B cell (primary cell): ENCODE data around the gene RGS3. TPM values are rescaled to one million over a fixed set of nuclear protein-coding genes. Genes with fewer than 3 reads are reported as not detected.

Source experiments
- ATAC-seq: fragments of 200-7000 bp; cut with Tn5 transposase; one replicate; pipeline ENCODE4 v1.10.0; 2021; ENCODE audit warnings: low read depth, mild to moderate bottlenecking, moderate number of reproducible peaks, moderate library complexity
- CTCF ChIA-PET: fragments of 350-600 bp; sonication (Branson Sonifier 250); formaldehyde crosslinking; loops from one replicate; lab custom pipeline; 2021; ENCODE audit warnings: antibody characterized with exemption, inconsistent platforms; lab: Charles Lee
- POLR2A ChIA-PET: fragments of 350-600 bp; sonication (Branson Sonifier 250); formaldehyde crosslinking; loops from one replicate; lab custom pipeline; 2021; ENCODE audit warnings: antibody characterized with exemption; lab: Charles Lee
- DNase-seq: peaks from one replicate; pipeline ENCODE4 v3.0.0; 2013
- H2AFZ ChIP-seq: 2 replicates; pipeline ENCODE4 v1.6.1; 2012; ENCODE audit warnings: mild to moderate bottlenecking, low read depth, low read length; ENCODE audit not compliant: insufficient read depth, poor library complexity, severe bottlenecking
- H3K27ac ChIP-seq, 2 donors: 1 replicate in 1 of 2; 2 replicates in 1 of 2; pipeline ENCODE4 v1.5.1; 2012 to 2013; ENCODE audit warnings: low read length in 2 of 2, mild to moderate bottlenecking in 2 of 2, moderate library complexity in 1 of 2
- H3K27me3 ChIP-seq, 4 experiments: fragments of 200-600 bp in 1 of 4; sonication (generic) in 1 of 4; replicated peaks in 1 of 4; 1 replicate in 2 of 4; 2 replicates in 2 of 4; pipeline versions ENCODE4 v1.6.1 to v1.7.0; 2013 to 2016; ENCODE audit warnings: low read length in 3 of 4, mild to moderate bottlenecking in 2 of 4, mixed read lengths in 1 of 4, moderate library complexity in 1 of 4; ENCODE audit not compliant: insufficient read depth in 4 of 4, control insufficient read depth in 3 of 4; ENCODE audit errors: control extremely low read depth in 1 of 4
- H3K36me3 ChIP-seq, 2 experiments: replicated peaks in 1 of 2; 1 replicate in 1 of 2; 2 replicates in 1 of 2; pipeline versions ENCODE4 v1.6.1 to v1.7.1; 2013; ENCODE audit warnings: low read length in 1 of 2; ENCODE audit not compliant: insufficient read depth in 2 of 2, control insufficient read depth in 1 of 2; ENCODE audit errors: control extremely low read depth in 1 of 2, extremely low read depth in 1 of 2
- H3K4me1 ChIP-seq, 2 donors: fragments of 200-600 bp in 1 of 2; sonication (generic) in 1 of 2; 1 replicate in 1 of 2; 2 replicates in 1 of 2; pipeline versions ENCODE4 v1.5.1 to v1.6.1; 2013 to 2017; ENCODE audit warnings: low read length in 2 of 2; ENCODE audit not compliant: control insufficient read depth in 2 of 2, insufficient read depth in 2 of 2
- H3K4me2 ChIP-seq: replicated peaks from 2 replicates; pipeline ENCODE3; 2012; ENCODE audit warnings: mild to moderate bottlenecking, low read depth, low read length; ENCODE audit not compliant: poor library complexity, severe bottlenecking
- H3K4me3 ChIP-seq, 5 experiments: fragments of 200-600 bp in 1 of 5; sonication (generic) in 1 of 5; 1 replicate in 3 of 5; 2 replicates in 2 of 5; pipeline versions ENCODE4 v1.5.1 to v1.7.0; 2011 to 2016; ENCODE audit warnings: low read length in 4 of 5, mild to moderate bottlenecking in 4 of 5, low read depth in 2 of 5, control low read depth in 1 of 5, moderate library complexity in 1 of 5; ENCODE audit not compliant: insufficient read depth in 1 of 5; ENCODE audit errors: control extremely low read depth in 1 of 5, extremely low read depth in 1 of 5
- H3K79me2 ChIP-seq: fragments of 200-600 bp; sonication (generic); one replicate; pipeline ENCODE4 v1.6.0; 2016; ENCODE audit warnings: low read length; ENCODE audit not compliant: control insufficient read depth, insufficient read depth
- H3K9ac ChIP-seq: fragments of 200-600 bp; sonication (generic); 2 replicates; pipeline ENCODE4 v1.6.1; 2017; ENCODE audit warnings: mild to moderate bottlenecking, low read length, moderate library complexity
- H3K9me3 ChIP-seq, 3 donors: one replicate each; pipeline versions ENCODE4 v1.6.1 to v1.7.1; 2013; ENCODE audit warnings: low read length in 2 of 3; ENCODE audit not compliant: control insufficient read depth in 2 of 3, insufficient read depth in 1 of 3; ENCODE audit errors: control extremely low read depth in 1 of 3
- H4K20me1 ChIP-seq: 2 replicates; pipeline ENCODE4 v1.6.0; 2012; ENCODE audit warnings: mild to moderate bottlenecking, low read length; ENCODE audit not compliant: insufficient read depth, control insufficient read depth, poor library complexity, severe bottlenecking
- H3K27ac Mint-ChIP-seq: one replicate; pipeline ENCODE4 v1.8.0; 2021; ENCODE audit warnings: mixed read lengths
- H3K27me3 Mint-ChIP-seq: one replicate; pipeline ENCODE4 v1.8.0; 2021; ENCODE audit warnings: mixed read lengths
- H3K4me1 Mint-ChIP-seq: one replicate; pipeline ENCODE4 v1.8.0; 2021; ENCODE audit warnings: mixed read lengths
- H3K4me3 Mint-ChIP-seq: one replicate; pipeline ENCODE4 v1.8.0; 2021; ENCODE audit warnings: mixed read lengths
- H3K9me3 Mint-ChIP-seq: one replicate; pipeline ENCODE4 v1.8.0; 2022; ENCODE audit warnings: mixed read lengths; ENCODE audit not compliant: insufficient read depth
- EZH2 ChIP-seq: IDR thresholded peaks from 2 replicates; pipeline ENCODE4 v1.6.1; 2012; ENCODE audit warnings: borderline replicate concordance, low read depth, mild to moderate bottlenecking, moderate library complexity, low read length; ENCODE audit not compliant: insufficient read depth, poor library complexity, severe bottlenecking
- WGBS: methylation state at CpG from one replicate; pipeline ENCODE4 v1.1.5; 2013; ENCODE audit warnings: missing lambda C conversion rate; ENCODE audit not compliant: insufficient coverage; 5-methylcytosine and 5-hydroxymethylcytosine counted together
- intact Hi-C: fragments of 100-400 bp; cut with micrococcal nuclease; formaldehyde crosslinking; loops from one replicate; pipeline ENCODE4 v1.10.0; 2022
- polyA plus RNA-seq: library from polyadenylated mRNA; depleted of rRNA; stranded (reverse); fragments of >200 nt; gene quantifications from 2 replicates; pipeline ENCODE4 v1.2.3, GENCODE V29; 2012
- total RNA-seq, 2 donors: library from RNA; stranded (reverse); fragments of 120-200 nt in 1 of 2; gene quantifications; 1 replicate in 1 of 2; 2 replicates in 1 of 2; pipeline versions ENCODE4 v1.2.3 to v1.2.4, GENCODE V29; 2013 to 2022
- TF ChIP-seq, protein P1 (sequence below): fragments of 200-600 bp; IDR thresholded peaks from one replicate; pipeline ENCODE4 v1.8.0; 2022; ENCODE audit warnings: antibody characterized with exemption, mild to moderate bottlenecking

Gene RGS3
- total and polyA plus RNA-seq, 2 donors (not counting 1 experiment from before 2014, with no cell fraction given): 12.0 to 15.6 TPM

DNA sequence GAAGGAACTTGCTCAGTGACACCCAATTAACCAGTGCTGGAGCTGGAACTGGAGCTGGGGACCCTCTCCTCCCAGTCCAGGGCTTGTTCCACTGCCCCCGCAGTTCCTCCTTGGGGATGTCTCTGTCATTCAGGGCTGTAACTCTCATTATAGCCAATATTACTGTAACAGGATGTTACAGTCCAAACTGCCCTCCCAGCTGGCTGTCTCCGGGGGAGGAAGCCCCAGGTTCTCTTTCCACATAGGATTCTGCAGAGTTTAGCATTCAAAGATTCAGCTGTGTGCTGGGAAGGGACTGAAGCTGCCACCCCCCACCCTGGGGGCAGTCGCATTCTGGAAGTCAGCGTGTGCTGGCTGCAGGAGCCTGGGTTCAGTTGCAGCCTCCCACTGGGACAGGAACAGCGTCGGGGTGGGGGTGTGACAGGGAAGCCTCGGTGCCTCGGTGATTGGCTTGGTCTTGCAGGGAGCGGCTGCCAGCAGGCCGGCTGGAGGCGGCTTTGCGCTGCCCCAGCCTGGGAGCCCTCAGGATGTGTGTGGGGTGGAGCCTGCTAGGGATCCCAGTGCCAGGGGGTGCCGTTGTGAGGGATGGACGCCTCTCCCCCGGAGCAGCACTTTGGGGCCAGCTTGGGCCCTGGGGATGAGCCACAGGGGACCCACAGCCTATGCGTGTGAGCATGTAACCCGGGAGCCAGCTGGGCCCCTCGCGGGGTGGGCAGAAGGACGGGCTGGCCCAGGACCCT is 101.1 kb downstream of the RGS3 start:
- Histone ChIP-seq H4K20me1 (no peaks in the 10 kb centered on the region), H3K4me1 (peaks cover 4 to 13% of the 10 kb centered on the region in 2 donors), H2AFZ (no peak overlapping the region), H3K79me2 (no peaks in the 10 kb centered on the region), H3K4me2 (peak overlapping the region; percentile 49), H3K27me3 (peaks cover 0 to 22% (median 2%) of the 10 kb centered on the region in 4 experiments), H3K36me3 (no peaks in the 10 kb centered on the region), H3K9ac (no peak overlapping the region), H3K27ac (no peak overlapping the region), H3K9me3 (peaks cover 0 to 3% (median 0%) of the 10 kb centered on the region in 3 donors), H3K4me3 (no peak overlapping the region)
- Mint-ChIP-seq H3K27me3 (peaks cover 4% of the 10 kb centered on the region), H3K4me1 (peaks cover 11% of the 10 kb centered on the region), H3K9me3 (no peaks in the 10 kb centered on the region), H3K4me3 (peak overlapping the region; percentile 62), H3K27ac (no peak overlapping the region)
- TF ChIP-seq EZH2: no peak
- TF ChIP-seq, protein P1, sequence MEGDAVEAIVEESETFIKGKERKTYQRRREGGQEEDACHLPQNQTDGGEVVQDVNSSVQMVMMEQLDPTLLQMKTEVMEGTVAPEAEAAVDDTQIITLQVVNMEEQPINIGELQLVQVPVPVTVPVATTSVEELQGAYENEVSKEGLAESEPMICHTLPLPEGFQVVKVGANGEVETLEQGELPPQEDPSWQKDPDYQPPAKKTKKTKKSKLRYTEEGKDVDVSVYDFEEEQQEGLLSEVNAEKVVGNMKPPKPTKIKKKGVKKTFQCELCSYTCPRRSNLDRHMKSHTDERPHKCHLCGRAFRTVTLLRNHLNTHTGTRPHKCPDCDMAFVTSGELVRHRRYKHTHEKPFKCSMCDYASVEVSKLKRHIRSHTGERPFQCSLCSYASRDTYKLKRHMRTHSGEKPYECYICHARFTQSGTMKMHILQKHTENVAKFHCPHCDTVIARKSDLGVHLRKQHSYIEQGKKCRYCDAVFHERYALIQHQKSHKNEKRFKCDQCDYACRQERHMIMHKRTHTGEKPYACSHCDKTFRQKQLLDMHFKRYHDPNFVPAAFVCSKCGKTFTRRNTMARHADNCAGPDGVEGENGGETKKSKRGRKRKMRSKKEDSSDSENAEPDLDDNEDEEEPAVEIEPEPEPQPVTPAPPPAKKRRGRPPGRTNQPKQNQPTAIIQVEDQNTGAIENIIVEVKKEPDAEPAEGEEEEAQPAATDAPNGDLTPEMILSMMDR: no peak
- POLR2A ChIA-PET: no interaction called here
- intact Hi-C loops: no loop called here
- ATAC-seq (no peak), DNase-seq (no peak)
- CTCF ChIA-PET: interaction anchor here (1.0 to 2.3 kb wide), 3 partner anchors 15 to 117 kb away, joined by 3 to 9 read pairs (median 7); no protein-coding TSS in a partner anchor
- 59% methylated on average over 19 of the region's 20 CpGs for WGBS
